Coronary artery (tissue), 2 donors: Measurements from ENCODE around the gene POC1A.

ENCODE experiments used
- DNase-seq: peaks from one replicate; pipeline ENCODE4 v3.0.0-alpha.2; 2017; ENCODE audit warnings: low spot score
- H3K27ac ChIP-seq, 2 donors: fragments of 200-600 bp; sonication (generic); one replicate each; pipeline ENCODE4 v1.5.1; 2016 to 2019
- H3K4me3 ChIP-seq: fragments of 200-600 bp; sonication (generic); 2 replicates; pipeline ENCODE4 v1.5.1; 2016; ENCODE audit warnings: mild to moderate bottlenecking, moderate library complexity
- TF ChIP-seq, protein P1 (sequence below): fragments of 200-600 bp; sonication (generic); IDR thresholded peaks from one replicate; pipeline ENCODE4 v1.5.1; 2019; ENCODE audit warnings: antibody characterized with exemption

POC1A gene

DNA sequence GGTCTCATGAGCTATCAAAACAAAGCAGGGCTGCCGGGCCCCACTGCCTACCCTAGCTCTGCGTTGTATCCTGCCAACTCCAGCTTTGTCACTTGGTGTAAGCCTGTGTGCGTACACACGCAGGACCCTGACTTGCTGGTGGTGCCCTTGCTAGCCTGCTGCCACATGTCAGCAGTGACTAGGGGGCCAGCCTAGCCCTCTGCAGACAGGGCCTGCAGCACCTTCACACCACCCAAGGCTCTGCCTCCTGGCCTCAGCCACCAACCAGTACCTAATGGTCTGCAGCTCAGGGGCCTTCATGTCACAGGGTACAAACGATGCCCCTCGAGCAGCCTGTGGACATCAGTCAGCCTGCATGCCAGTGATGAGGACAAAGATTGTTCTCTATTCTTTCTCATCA is 67.8 kb downstream of the POC1A start:
- H3K27ac ChIP-seq, result peak overlapping the region; percentile 5 to 99
- TF ChIP-seq, protein P1, sequence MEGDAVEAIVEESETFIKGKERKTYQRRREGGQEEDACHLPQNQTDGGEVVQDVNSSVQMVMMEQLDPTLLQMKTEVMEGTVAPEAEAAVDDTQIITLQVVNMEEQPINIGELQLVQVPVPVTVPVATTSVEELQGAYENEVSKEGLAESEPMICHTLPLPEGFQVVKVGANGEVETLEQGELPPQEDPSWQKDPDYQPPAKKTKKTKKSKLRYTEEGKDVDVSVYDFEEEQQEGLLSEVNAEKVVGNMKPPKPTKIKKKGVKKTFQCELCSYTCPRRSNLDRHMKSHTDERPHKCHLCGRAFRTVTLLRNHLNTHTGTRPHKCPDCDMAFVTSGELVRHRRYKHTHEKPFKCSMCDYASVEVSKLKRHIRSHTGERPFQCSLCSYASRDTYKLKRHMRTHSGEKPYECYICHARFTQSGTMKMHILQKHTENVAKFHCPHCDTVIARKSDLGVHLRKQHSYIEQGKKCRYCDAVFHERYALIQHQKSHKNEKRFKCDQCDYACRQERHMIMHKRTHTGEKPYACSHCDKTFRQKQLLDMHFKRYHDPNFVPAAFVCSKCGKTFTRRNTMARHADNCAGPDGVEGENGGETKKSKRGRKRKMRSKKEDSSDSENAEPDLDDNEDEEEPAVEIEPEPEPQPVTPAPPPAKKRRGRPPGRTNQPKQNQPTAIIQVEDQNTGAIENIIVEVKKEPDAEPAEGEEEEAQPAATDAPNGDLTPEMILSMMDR, result no peak
- DNase-seq, result no peak

DNA sequence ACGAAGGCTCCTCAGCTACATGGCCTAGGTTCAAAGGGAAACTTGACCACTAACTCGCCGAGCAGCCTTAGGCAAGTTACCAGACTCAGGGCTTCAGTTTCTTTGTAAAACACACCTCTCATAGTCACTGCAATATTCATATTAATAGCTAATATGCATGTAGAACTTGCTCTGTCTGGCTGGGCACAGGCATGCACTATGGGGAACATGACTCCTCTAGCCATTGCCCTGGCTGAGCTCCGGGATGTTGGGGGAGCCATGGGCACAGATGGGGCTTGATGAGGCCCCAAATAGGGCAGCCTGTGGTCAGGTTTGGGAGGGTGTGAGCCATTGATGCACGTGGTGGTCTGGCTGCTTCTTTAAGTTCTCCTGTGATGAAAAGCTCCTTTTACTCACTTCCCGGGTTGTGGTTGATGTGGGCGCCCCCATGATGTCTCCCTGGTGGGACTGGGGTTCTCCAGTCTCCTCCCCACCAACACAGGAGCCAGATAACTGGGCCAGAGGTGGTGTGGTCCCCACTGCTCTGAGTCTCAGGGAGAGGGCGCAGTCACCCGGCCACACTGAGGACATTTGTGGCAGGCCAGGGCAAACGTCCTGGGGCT is 68.4 kb downstream of the POC1A start:
- DNase-seq, result no peak
- Histone ChIP-seq H3K4me3 (no peak overlapping the region), H3K27ac (no peak overlapping the region)
- TF ChIP-seq, protein P1, result no peak

More for the DNA sequence above, 67.8 kb downstream of the POC1A start:
- H3K4me3 ChIP-seq, result no peak overlapping the region

DNA sequence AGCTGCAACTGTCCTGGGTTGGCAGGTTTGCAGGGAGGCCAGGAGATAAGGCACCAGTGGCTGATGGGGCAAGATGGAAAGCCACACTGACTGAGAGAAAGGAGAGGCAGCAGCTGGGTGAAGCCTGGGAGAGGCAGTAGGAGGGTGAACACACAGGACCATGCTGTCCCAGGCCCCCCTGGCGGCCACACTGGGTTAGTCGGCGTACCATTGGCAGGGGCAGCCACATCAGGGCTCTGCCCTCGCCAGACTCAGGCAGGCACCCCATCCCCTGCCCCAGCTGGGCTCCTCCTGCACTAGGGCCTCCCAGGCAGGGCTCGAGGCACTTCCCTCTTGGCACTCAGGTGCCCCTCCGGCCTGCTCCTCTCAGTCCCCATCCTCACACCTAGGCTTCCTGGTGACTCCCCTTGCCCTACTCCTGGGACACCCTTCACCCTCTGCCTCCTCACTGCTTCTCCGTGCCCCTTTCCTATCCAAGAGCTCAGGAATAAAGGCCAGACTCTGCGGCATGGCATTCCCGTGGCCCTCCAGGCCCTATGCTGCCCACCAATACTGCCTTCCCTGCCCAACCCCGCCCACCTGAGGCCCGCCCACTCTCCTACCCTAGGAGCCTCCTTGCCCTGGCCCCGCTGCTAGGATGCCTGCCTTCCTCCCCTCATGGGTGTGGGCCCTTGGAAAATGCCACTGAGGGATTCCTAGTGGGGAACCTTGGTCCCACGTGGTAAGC is 69.1 kb downstream of the POC1A start:
- TF ChIP-seq, protein P1, result no peak
- no peak overlapping the region for H3K4me3 ChIP-seq
- DNase-seq, result no peak

DNA sequence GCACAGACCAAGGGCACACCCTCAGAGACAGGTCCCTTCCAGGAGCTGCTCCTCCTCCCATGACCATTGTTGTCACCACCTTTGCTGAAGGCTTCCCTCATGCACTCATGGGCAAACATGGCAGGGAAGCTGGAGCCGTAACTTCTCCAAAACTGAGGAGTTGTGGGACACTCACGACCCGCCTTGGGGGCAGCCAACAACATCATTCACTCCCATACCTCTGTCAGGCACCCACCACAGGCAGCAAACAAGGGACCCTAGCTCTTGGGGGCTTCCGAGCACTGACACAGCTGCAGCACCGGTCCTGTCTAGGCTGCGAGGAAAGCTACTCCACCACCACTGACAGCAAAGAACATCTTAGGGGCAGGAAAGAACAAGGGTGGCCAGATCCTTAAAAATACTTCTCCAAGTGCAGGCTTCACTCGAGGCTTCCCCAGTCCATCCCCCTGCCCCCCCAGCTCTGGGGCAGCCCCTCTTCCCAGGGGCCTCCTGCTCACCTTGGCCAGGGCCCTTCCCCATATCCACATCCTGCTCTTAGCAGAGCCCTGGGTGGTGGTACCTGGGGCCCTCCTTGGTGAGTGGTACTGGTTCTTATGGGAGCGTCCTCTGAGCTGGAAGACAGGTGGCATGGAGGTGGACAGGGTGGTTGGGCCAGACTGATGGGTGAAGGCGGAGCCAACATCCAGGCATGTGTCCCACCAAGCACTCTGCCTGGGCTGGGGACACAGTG is 69.8 kb downstream of the POC1A start:
- no peak overlapping the region for H3K4me3 ChIP-seq
- TF ChIP-seq, protein P1, result no peak
- H3K27ac ChIP-seq, result no peak overlapping the region
- DNase-seq, result no peak

More for the DNA sequence above, 69.1 kb downstream of the POC1A start:
- no peak overlapping the region for H3K27ac ChIP-seq

DNA sequence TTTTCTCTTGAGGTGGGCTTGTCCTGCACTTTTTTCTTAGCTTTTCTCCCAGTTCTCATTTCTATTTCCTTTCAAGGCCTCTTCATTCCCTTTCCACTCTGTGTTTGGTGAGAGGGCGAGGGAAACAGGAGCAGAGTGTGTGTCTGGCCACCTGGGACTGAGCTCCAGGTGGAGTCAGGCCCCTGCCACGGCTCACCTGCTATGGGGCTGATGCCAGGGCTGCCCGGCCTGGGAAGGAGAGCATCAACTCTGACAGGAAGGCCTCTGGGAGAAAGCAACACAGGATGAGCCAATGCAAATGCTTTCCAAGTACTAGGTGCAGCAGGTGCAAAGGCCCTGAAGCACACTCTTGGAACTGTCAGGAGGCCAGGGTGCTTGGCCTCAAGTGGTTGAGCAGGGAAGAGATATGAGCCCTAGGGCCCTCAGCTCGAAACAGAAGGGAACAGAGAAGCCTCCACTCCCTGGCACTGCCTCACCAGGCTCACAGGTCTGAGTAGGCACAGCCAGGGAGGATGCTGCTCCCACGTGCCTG is 70.6 kb downstream of the POC1A start:
- no peak for DNase-seq
- Histone ChIP-seq H3K27ac (no peak overlapping the region), H3K4me3 (no peak overlapping the region)
- TF ChIP-seq, protein P1, result no peak

DNA sequence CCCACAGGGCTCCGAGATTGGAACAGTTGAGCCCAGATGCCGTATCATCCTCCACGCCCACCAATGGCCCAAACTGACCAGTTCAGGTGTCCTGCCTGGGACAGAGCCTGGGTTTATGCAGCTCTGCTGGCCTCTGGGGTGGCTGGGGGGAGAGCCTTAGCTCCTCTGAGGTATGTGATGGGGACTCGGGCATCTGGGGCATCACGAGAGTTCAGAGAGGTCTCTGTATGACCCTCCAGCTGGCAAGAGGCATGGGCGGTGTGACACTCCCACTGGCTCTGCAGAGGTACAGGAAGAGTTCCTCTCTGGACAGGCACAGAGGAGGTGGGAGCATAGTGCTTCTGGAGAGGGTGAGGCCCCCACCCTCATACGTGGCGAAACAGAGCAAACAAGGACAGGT is 71.3 kb downstream of the POC1A start:
- Histone ChIP-seq H3K27ac (no peak overlapping the region), H3K4me3 (no peak overlapping the region)
- TF ChIP-seq, protein P1, result no peak
- no peak for DNase-seq
